MCF 10A (cell line): ENCODE results near the gene FAM200C. TPM values are rescaled to one million over a fixed set of nuclear protein-coding genes. Genes with fewer than 3 reads are reported as not detected.

ENCODE experiments used
- BruUV-seq: library from RNA; stranded (reverse); fragments of 400-500 nt; replicated peaks from 2 replicates; lab custom pipeline; 2021; lab: Mats Ljungman, UMichigan
- CTCF ChIA-PET: fragments of 300-600 bp; sonication (Branson Sonifier 250); formaldehyde crosslinking; extraction: SDS; loops from one replicate; lab custom pipeline; 2021; ENCODE audit warnings: antibody characterized with exemption, inconsistent platforms; lab: Yijun Ruan, JAX
- POLR2A ChIA-PET: fragments of 300-600, 350-650 bp; sonication (Branson Sonifier 250); formaldehyde crosslinking; extraction: SDS; loops from one replicate; lab custom pipeline; 2020; ENCODE audit warnings: antibody characterized with exemption, inconsistent platforms; lab: Yijun Ruan, JAX
- DNase-seq: peaks from one replicate; pipeline ENCODE4 v3.0.0-alpha.2; 2018; ENCODE audit not compliant: unreplicated experiment
- H3K27ac Mint-ChIP-seq: one replicate; pipeline ENCODE4 v1.8.0; 2022; ENCODE audit warnings: mild to moderate bottlenecking, low read depth, mixed read lengths; ENCODE audit not compliant: unreplicated experiment
- H3K27me3 Mint-ChIP-seq: one replicate; pipeline ENCODE4 v1.8.0; 2022; ENCODE audit warnings: mixed read lengths; ENCODE audit not compliant: insufficient read depth, unreplicated experiment
- H3K36me3 Mint-ChIP-seq: one replicate; pipeline ENCODE4 v1.8.0; 2022; ENCODE audit warnings: mild to moderate bottlenecking, moderate library complexity, mixed read lengths; ENCODE audit not compliant: insufficient read depth, unreplicated experiment
- H3K4me1 Mint-ChIP-seq: one replicate; pipeline ENCODE4 v1.8.0; 2022; ENCODE audit warnings: mixed read lengths; ENCODE audit not compliant: insufficient read depth, unreplicated experiment
- H3K4me3 Mint-ChIP-seq: one replicate; pipeline ENCODE4 v1.8.0; 2022; ENCODE audit warnings: mild to moderate bottlenecking, moderate library complexity, mixed read lengths; ENCODE audit not compliant: unreplicated experiment
- H3K9me3 Mint-ChIP-seq: one replicate; pipeline ENCODE4 v1.8.0; 2022; ENCODE audit warnings: mixed read lengths; ENCODE audit not compliant: unreplicated experiment
- intact Hi-C: fragments of 100-400 bp; cut with micrococcal nuclease; formaldehyde crosslinking; loops from 2 replicates; pipeline ENCODE4 v1.14.1; 2022
- total RNA-seq: library from RNA; stranded (reverse); gene quantifications from 2 replicates; pipeline ENCODE4 v1.2.3, GENCODE V29; 2022
- TF ChIP-seq, protein P1 (sequence below): fragments of 200-600 bp; IDR thresholded peaks from one replicate; pipeline ENCODE4 v1.8.0; 2022; ENCODE audit warnings: antibody characterized with exemption, mild to moderate bottlenecking; ENCODE audit not compliant: unreplicated experiment

Gene FAM200C
- total RNA-seq, 1 experiment from 2014 or later = 2.2 TPM

DNA sequence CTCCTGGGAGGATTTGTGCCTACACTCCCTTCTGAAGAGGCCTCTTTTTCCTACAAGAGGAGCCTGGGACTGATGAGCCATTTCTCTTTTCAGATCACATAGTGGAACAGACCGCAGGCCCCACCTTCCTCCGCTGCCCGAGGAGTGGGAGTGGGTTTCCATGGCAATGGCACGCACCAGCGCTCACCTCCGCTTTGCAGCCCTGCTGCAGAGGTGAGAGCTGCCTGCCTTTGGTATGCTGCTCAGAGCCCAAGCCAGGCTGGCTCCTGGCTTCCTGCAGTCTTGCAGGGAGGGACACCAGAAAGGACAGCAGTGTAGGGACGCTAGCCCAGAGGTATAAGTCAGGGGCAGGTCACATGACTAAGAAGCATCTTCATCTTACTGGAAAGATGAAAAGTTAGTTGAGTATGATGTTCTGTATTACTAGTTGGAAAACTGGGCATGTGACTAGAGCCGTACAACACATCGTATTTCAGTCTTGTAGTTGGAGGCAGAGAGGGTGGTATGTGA, 34.2 kb upstream of the FAM200C start:
- Mint-ChIP-seq H3K4me3 (no peak overlapping the region), H3K4me1 (peaks cover 18% of the 10 kb centered on the region), H3K36me3 (peaks cover 10% of the 10 kb centered on the region), H3K9me3 (no peaks in the 10 kb centered on the region), H3K27ac (no peak overlapping the region), H3K27me3 (peaks cover 13% of the 10 kb centered on the region)
- no TSS peak for BruUV-seq
- CTCF ChIA-PET = interaction anchor here (0.6 kb wide), 1 partner anchor 215 kb away, joined by 5 read pairs; no protein-coding TSS in a partner anchor
- peak; percentile 63 for DNase-seq
- intact Hi-C loops = loop anchor here (10.0 kb wide), 2 partner anchors 531 to 1111 kb away; partner anchors contain the start of gene GABRB2
- TF ChIP-seq, protein P1, sequence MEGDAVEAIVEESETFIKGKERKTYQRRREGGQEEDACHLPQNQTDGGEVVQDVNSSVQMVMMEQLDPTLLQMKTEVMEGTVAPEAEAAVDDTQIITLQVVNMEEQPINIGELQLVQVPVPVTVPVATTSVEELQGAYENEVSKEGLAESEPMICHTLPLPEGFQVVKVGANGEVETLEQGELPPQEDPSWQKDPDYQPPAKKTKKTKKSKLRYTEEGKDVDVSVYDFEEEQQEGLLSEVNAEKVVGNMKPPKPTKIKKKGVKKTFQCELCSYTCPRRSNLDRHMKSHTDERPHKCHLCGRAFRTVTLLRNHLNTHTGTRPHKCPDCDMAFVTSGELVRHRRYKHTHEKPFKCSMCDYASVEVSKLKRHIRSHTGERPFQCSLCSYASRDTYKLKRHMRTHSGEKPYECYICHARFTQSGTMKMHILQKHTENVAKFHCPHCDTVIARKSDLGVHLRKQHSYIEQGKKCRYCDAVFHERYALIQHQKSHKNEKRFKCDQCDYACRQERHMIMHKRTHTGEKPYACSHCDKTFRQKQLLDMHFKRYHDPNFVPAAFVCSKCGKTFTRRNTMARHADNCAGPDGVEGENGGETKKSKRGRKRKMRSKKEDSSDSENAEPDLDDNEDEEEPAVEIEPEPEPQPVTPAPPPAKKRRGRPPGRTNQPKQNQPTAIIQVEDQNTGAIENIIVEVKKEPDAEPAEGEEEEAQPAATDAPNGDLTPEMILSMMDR = no peak
- POLR2A ChIA-PET = interaction anchor here (1.1 to 1.6 kb wide), 3 partner anchors 10 to 16 kb away, joined by 6 to 16 read pairs (median 7); partner anchors contain the start of genes PTTG1 and SLU7

DNA sequence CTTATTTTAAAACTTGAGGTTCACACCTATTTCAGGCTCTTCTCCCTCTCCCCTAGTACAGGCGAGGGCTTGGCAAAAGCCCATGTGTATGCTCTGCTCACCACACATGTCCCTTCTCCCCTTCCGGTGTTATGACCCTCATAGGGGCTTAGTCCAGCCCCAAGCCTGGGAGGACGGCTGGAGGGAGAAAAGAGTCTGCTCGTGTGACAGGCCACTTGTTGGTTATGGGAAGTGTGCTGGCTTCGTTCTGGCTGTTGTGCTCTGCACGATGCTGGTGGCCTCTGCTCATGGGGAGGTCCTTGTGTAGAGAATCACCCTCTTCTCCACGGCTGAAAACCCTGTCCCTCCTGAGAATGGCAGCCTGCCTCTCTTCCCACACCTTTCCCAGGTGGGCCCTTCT, 32.9 kb upstream of the FAM200C start:
- CTCF ChIA-PET = interaction anchor here (0.7 to 0.8 kb wide), 2 partner anchors 9 to 14 kb away, joined by 4 to 5 read pairs; partner anchors contain the start of gene SLU7
- intact Hi-C loops = loop anchor here (10.0 kb wide), 2 partner anchors 532 to 1112 kb away; partner anchors contain the start of gene GABRB2
- Mint-ChIP-seq H3K36me3 (peaks cover 22% of the 10 kb centered on the region), H3K4me3 (no peak overlapping the region), H3K27me3 (peaks cover 13% of the 10 kb centered on the region), H3K27ac (no peak overlapping the region), H3K4me1 (peaks cover 12% of the 10 kb centered on the region), H3K9me3 (no peaks in the 10 kb centered on the region)
- POLR2A ChIA-PET = interaction anchor here (0.6 to 1.6 kb wide), 3 partner anchors 9 to 14 kb away, joined by 5 to 16 read pairs (median 6); partner anchors contain the start of gene PTTG1
- BruUV-seq = no TSS peak
- TF ChIP-seq, protein P1 = no peak
- no peak for DNase-seq

DNA sequence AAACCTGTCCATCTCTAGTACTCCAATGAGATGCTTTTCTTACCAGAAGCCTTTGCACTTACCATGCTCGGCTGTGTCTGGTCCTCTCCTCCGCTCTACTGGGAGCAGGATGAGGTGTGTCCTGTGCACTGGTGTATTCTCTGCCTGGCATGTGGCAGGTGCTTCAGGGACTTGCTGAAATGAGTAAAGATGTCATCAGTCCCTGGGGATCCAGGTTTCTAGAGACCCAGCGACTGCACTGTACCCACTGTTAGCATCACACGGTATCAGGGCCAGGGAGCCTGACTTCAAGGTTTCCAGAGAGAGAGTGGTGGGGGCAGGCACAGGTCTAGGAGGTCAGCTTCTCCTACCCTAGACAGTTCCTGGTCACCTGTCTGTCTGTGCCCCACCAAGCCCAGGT, 32.3 kb upstream of the FAM200C start:
- no peak for DNase-seq
- TF ChIP-seq, protein P1 = no peak
- BruUV-seq = no TSS peak
- Mint-ChIP-seq H3K27ac (no peak overlapping the region), H3K4me1 (peaks cover 12% of the 10 kb centered on the region), H3K4me3 (no peak overlapping the region), H3K27me3 (peaks cover 13% of the 10 kb centered on the region), H3K9me3 (no peaks in the 10 kb centered on the region), H3K36me3 (peaks cover 26% of the 10 kb centered on the region)
- intact Hi-C loops = loop anchor here (10.0 kb wide), 2 partner anchors 533 to 1113 kb away; partner anchors contain the start of gene GABRB2
- ChIA-PET CTCF (interaction anchor here (14.2 kb wide), 1 partner anchor 8 kb away, joined by 197 read pairs; no protein-coding TSS in a partner anchor), POLR2A (interaction anchor here (0.6 kb wide), 1 partner anchor 15 kb away, joined by 5 read pairs; no protein-coding TSS in a partner anchor)

DNA sequence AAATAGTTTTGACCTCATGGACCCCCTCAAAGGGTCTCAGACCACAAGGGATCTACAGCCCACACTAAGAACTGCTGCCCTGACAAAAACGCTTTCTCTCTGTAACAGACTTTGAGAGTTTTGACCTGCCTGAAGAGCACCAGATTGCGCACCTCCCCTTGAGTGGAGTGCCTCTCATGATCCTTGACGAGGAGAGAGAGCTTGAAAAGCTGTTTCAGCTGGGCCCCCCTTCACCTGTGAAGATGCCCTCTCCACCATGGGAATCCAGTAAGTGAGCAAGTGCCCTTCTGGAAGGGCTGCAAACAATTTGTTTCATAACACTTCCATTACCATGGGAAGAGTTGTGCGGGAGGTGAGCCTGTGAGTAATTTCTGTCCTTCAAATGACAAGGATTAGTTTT, 27.8 kb upstream of the FAM200C start:
- no peak overlapping the region for H3K4me3 Mint-ChIP-seq
- ChIA-PET POLR2A (interaction anchor here (0.6 to 3.9 kb wide), 2 partner anchors 9 to 136 kb away, joined by 3 to 22 read pairs; partner anchors contain the start of gene SLU7), CTCF (interaction anchor here (0.6 to 14.2 kb wide), 3 partner anchors 9 to 357 kb away, joined by 3 to 197 read pairs (median 3); no protein-coding TSS in a partner anchor)
- peaks cover 31% of the 10 kb centered on the region for H3K4me1 Mint-ChIP-seq
- H3K9me3 Mint-ChIP-seq = no peaks in the 10 kb centered on the region
- TF ChIP-seq, protein P1 = no peak
- no peaks in the 10 kb centered on the region for H3K27me3 Mint-ChIP-seq
- BruUV-seq = no TSS peak
- intact Hi-C loops = no loop called here
- DNase-seq = no peak
- H3K27ac Mint-ChIP-seq = no peak overlapping the region
- H3K36me3 Mint-ChIP-seq = peaks cover 33% of the 10 kb centered on the region
